OCI-LY7 (cell line): Measurements from ENCODE around the gene SYT7.

Source experiments
- CTCF ChIP-seq: fragments of 200-600 bp; sonication (generic); conservative IDR thresholded peaks from 2 replicates; pipeline ENCODE4 v1.5.1; 2014; ENCODE audit warnings: mild to moderate bottlenecking, antibody characterized with exemption, low read length, moderate library complexity, mixed read lengths
- EZH2phosphoT487 ChIP-seq: fragments of 200-600 bp; sonication (generic); IDR thresholded peaks from 2 replicates; pipeline ENCODE4 v1.6.1; 2018; ENCODE audit warnings: low read depth, borderline replicate concordance, mild to moderate bottlenecking, mixed run types, antibody characterized with exemption, low read length, moderate library complexity, mixed read lengths

GRCh38 chr11:61592176-61592575 is 11.3 kb upstream of the SYT7 start:
- TF ChIP-seq CTCF (no peak), EZH2phosphoT487 (no peak)
